ENCODE results near the gene KDM2A.

The KDM2A gene

DNA sequence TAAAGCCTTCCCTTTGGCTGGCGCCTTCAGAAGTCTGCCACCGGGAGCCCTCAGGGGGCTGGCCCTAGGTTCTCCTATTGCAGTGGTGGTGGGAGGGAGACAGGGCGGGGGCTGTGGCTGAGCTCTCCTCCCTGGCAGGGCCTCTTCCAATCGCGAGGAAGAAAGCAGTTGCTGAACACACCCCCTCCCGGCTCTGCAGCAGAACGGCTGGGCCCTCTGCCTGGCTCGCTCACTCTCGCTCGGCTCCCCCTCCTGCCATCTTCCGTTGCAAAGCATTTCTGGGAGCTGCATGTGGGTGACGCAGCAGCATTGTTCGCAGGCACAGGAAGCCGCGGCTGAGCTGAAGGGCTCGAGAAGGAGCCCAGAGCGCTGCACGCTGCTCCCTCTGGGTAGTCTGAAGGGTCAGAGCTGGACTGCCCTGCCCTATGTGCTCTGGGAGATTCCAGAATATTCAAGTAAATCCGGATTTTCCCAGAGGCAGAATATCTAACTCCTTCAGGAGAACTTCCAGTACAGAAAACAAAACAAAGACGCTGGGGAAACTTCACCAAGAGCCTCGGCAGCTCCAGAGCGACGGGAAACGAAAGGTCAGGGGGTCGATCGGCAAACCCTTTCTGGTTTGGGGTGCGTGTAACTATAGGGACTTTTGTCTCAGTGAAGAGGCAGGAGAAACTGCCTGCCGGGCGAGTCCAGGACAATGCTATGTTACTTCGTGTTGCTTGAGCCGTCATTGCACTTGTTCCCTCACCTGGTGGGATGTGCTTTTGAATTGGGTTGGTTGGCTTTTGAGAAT is 120.9 kb downstream of the KDM2A start:
- DNase-seq: peak; percentile 98

DNA sequence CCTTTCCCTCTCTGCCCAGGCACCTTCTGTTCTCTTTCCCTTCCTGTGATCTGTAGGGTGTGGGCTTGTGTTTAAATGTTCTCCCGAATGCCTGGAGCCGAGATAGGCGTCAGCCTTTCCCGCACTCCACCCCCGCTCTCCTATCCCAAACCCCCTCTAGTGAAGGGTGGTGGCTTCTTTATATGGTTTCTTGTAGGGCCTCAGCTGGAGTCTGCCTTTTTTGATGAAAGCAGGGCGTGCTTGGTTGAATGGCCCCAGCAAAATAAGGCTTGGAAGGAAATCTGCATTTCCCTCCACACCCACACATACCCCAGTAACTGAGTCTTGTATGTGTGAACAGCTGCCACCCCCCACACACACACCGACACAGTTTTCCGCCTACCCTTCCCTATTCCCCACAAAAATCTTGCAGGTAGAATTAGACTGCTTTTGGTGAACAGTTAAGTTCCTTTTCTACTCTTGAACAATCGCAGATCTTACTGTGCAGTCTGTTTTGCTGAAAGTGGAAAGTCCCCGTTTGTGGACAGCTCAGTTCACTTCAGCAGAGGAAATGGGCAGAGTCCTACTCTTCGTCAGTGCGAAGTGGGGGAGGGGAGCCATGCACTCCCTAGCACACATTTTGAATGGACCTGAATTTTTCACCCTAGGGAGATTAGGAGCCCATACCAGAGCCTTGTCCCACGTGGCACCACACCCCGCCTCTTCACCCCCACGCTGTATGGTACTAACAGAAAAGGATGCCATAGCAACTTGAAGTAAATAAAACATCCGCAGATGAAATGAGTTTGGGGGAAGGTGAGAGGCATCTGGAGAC is 121.7 kb downstream of the KDM2A start:
- peak; percentile 92 for DNase-seq

GRCh38 chr11:67242548-67242947 is 123.5 kb downstream of the KDM2A start:
- no peak for DNase-seq

- no peak for DNase-seq
These were observed 124.0 kb downstream of the KDM2A start for GRCh38 chr11:67243051-67243450.

- DNase-seq: no peak
These were observed 126.0 kb downstream of the KDM2A start for GRCh38 chr11:67245046-67245445.

DNA sequence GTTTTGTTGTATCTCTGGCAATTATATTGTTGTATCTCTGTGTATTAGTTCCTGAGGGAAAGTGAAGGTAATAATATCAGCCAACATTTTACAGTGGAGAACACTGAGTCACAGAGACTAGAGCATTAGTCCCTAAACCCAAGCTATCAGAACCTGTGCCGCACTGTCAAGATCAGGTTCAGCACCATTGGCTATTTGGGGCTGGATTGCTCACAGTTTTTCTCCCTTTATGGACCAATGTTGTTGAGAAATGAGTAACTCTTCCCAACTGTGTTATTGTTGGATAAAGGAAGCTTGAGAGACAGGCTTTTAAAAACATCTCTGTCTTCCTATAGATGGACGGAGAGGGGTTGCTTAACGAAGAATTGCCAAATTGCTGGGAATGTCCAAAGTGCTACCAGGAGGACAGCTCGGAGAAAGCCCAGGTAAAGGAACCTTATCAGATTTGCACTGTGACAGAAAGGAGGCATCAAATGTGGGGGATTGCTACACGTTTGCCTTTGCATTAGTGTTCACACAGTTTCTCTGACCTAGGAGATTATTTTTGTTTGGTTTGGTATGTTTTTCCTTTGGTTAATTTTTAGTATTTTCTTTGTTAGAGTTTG is 129.0 kb downstream of the KDM2A start:
- no peak for DNase-seq

DNA sequence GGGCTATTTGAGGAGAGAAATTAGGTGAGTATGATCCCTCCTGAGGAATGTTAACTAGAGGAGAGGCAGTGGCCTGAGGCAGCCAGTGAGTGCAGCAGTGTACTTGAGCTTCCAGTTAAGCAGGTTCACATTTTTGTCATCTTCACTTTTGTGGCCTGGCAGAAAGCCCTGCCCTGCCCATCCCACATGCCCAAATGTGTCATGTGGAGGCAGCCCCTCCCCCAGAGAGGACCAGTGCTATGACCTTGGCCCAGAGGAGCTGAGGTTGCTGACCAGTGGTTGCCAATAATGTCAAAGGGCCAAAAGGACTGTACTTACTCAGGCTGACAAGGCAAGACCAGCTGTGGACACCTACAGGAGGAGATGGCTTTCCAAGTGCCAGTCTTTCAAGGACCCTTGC is 129.6 kb downstream of the KDM2A start:
- DNase-seq: no peak

- no peak for DNase-seq
These were observed 131.3 kb downstream of the KDM2A start for GRCh38 chr11:67250059-67251043.

GRCh38 chr11:67251841-67252240 is 132.8 kb downstream of the KDM2A start:
- DNase-seq: no peak

GRCh38 chr11:67252831-67253239 is 133.8 kb downstream of the KDM2A start:
- DNase-seq: peak; percentile 56

GRCh38 chr11:67253872-67254624 is 135.0 kb downstream of the KDM2A start:
- no peak for DNase-seq

DNA sequence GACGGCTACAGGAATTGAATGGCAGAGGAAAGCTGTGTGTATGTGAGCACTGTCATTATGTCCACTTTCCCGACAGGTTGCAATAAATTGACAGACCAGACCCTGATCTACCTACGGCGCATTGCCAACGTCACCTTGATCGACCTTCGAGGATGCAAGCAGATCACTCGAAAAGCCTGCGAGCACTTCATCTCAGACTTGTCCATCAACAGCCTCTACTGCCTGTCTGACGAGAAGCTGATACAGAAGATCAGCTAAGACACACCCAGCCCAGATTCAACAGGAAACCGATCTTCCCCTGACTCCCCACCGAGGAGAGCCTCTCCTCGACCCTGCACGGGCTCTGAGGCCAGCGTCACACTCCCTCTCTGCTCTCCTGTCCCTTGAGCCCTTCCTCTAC is 135.7 kb downstream of the KDM2A start:
- no peak for DNase-seq

DNA sequence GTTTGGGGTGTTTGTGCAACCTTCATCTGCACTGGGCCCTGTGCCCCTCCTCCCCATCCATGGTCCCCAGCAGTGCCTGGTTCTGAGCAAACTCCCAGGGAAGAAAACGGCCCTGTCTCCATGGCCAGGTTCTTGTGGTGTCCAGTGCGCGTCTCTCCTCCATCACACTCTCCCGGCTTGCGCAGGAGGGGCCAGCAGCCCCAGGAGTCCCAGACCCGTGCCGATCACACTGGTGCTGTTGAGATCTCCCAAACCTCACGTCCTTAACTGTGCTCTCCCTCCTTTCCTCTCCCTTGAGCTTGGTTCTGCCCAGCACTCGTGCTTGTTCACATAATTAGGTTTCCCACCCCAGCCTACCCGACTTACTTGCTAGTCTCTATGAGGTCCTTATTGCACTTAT is 136.3 kb downstream of the KDM2A start:
- no peak for DNase-seq

DNA sequence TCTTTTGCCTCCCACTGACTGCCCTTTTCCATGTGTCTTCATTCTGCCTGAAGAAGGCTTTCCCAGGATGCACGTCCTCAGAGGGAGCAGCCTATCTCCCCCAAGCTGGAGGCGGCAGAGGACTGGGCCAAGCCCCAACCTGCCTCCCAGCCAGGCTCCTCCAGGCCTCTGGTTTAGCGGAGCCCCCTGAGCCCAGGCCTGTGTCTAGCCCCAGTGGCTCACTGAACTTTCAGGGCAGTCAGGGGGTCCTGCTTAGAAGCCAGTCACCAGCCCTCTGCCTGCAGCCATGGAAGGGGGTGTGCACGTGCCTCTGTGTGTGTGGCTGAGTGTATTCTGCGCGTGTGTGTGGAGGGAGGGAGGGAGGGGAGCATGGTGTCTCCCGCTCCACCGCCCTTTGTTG is 136.8 kb downstream of the KDM2A start:
- no peak for DNase-seq

GRCh38 chr11:67256477-67257135 is 137.5 kb downstream of the KDM2A start:
- DNase-seq: no peak

- DNase-seq: no peak
These were observed 141.3 kb downstream of the KDM2A start for GRCh38 chr11:67260406-67260805.

DNA sequence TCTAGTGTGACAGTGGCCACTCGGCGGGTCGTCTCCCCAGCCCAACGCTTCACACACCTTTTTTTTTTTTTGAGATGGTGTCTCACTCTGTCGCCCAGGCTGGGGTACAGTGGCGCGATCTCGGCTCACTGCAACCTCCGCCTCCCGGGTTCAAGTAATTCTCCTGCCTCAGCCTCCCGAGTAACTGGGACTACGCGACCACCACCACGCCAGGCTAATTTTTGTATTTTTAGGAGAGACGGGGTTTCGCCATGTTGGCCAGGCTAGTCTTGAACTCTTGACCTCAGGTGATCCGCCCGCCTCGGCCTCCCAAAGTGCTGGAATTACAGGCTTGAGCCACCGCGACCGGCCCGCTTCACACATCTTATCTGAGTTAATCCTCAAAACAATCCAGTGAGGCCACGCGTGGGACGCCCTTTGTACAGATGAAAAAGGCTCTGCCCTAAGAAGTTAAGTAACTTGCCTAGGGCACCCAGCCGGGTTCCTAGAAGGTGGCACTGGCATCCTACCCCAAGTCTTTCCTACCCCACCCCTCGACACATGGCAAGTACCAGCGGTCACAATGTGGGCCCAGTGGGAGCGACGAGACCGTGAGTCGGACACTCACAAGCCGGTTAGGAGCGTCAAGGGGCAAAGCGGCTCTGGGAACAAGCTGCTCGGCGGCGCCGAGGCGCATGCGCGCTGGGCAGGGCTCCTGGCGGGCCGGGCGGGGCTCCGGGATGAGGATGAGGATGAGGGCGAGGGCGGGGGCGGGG is 142.0 kb downstream of the KDM2A start:
- peak; percentile 31 for DNase-seq

GRCh38 chr11:67261640-67261945 is 142.5 kb downstream of the KDM2A start:
- no peak for DNase-seq

DNA sequence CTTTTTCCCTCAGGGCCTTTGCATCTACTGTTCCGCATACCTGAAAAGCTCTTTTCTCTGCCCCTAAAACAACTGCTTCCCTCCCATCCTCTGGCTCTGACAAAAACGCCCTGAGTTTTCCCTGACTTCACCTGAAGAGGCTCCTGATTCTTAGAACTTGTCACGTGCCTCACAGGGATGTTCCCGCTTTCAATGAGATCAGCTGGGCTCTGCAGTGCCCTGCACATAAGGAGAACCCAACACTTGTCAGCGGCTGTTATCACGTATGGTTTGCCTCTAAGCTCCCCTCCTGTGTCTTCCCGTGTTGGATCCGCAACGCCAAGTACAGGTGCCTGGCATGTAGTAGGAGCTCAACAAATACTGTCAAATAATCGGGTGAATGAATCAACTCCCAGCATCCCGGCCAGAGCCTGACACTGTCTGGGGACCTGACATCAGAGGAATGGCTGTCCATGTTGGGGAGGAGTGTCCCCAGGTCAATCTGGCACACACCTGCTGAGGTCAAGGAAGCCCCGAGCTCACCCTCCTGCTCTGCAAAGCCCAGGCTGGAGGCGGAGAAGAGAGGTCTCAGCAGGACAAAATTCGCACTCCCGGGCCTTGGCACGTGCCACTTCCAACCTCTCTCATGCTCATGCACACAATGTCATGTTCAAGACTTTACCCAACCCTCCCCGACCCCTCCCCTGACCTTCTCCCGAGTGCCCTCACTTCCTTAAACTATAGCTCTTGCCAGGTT is 143.1 kb downstream of the KDM2A start:
- no peak for DNase-seq

All from CD4-positive, alpha-beta T cell treated with Interleukin-15 for 1 hour (primary cell).